OCI-LY7 (cell line): ENCODE data around the gene KDM2A.

Source experiments
- CTCF ChIP-seq: fragments of 200-600 bp; sonication (generic); conservative IDR thresholded peaks from 2 replicates; pipeline ENCODE4 v1.5.1; 2014; ENCODE audit warnings: mild to moderate bottlenecking, antibody characterized with exemption, low read length, moderate library complexity, mixed read lengths
- EZH2phosphoT487 ChIP-seq: fragments of 200-600 bp; sonication (generic); IDR thresholded peaks from 2 replicates; pipeline ENCODE4 v1.6.1; 2018; ENCODE audit warnings: low read depth, borderline replicate concordance, mild to moderate bottlenecking, mixed run types, antibody characterized with exemption, low read length, moderate library complexity, mixed read lengths

- no peak for TF ChIP-seq CTCF
- no peak for TF ChIP-seq EZH2phosphoT487
Measured at GRCh38 chr11:67248653-67249052, 129.6 kb downstream of the KDM2A start.
